Measurements from ENCODE around the gene HPD. TPM values are rescaled to one million over a fixed set of nuclear protein-coding genes. Genes with fewer than 3 reads are reported as not detected.

The HPD gene
- total RNA-seq, 1 donor from 2014 or later = 2.3 TPM

DNA sequence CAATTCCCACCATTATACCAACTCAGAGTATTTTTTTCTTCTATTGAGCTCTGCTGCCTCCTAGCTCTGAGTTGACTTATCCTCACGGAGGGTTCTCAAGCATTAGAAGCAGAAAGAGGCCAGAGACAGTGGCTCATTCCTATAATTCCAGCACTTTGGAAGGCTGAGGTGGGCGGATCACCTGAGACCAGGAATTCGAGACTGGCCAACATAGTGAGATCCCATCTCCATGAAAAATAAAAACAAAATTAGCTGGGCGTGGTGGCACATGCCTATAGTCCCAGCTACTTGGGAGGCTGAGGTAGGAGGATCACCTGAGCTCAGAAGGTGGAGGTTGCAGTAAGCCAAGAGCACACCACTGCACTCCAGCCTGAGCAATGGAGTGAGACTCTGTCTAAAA, 21.0 kb downstream of the HPD start:
- intact Hi-C loops (cut with DNase I) = loop anchor here (10.0 kb wide), 1 partner anchor 47 kb away; the partner anchor contains the start of gene PSMD9
- ATAC-seq (no peak), DNase-seq (ENCODE audit: missing footprints) (no peak)

DNA sequence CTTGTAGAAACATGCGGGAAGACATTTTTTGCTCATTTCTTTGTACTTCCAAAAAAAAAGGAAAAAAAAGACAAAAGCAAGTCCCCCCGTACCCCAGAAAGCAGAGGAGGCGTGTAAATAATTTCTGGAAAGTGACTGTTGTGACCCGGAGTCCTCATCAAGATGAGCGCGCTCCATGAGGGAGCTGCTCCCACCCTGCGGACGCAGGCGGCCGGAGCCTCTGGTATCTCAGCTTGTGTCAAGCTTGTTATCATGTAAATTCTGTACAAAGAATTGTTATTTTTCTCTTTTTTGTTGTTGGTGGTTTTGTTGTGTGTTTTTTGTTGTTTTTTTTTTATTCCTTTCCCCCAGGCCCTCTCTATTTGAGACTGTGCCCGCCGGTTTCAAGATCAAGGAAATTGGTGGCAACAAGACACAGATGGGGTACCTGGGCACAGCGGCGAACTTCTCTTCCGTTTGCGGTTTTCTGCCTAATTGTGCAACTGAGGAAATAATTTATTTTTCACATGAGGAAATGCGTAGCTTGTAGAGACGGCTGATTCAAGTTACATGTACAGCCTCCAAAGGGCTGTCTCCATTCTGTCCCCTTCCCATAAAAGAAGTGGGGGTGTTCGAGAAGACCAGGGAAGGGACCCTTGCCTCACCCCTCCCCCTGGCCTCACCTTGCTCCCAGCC, 27.0 kb downstream of the HPD start:
- DNase-seq (ENCODE audit: missing footprints) (no peak), ATAC-seq (no peak)
- intact Hi-C loops (cut with DNase I) = loop anchor here (10.0 kb wide), 1 partner anchor 53 kb away; the partner anchor contains the start of gene PSMD9

DNA sequence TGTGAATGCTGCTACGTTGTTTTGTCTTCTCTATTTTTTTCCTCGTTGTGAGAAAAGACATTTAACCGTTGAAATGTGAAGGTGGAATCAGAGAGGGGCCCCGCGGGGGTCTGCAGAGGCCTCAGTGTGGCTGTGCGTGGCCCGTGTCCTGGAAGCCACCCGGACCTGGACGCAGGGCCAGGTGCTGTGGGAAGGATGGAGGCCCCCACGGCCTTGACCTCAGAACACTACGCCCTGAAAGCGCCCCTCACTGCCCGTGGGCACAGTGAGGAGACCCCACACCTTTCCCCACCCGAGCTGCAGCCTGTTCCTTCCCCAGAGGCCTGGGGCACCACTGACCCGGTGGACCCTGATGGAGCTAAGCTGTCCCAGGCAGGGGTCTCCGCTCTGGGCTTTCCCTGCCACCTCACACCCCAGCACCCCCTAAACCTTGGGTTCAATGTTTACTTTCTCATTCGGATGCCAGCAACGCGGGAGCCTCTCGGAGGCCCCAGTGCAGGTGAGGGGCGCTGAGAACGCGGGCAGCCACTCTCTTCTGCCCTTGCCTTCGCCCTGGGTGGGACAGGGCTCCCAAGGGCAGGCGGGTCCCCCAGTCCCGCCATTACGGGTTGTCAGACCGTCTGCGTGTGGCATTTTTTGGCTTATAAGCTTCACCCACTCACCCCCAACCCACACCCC, 27.9 kb downstream of the HPD start:
- intact Hi-C loops (cut with DNase I) = loop anchor here (10.0 kb wide), 1 partner anchor 54 kb away; the partner anchor contains the start of gene PSMD9
- no peak for ATAC-seq
- DNase-seq (ENCODE audit: missing footprints) = no peak

DNA sequence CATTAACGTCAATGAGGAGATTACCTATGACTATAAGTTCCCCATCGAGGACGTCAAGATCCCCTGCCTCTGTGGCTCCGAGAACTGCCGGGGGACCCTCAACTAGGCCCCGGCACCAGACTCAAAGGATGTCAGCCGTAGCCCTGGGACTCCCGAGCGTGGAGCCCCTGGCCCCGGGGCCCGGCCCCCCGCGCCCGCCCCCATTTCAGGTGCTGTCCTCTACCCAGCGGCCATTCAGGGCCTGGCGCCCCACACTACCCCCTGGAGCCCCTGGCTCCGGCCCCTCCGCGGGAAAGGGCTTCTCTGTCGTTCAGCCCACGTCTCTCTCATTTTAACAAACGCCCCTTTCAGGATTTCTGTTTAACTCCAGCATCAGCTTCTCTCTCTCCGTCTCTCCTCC, 28.5 kb downstream of the HPD start:
- ATAC-seq = no peak

GRCh38 chr12:121829250-121829918, 29.3 kb downstream of the HPD start:
- intact Hi-C loops (cut with DNase I) = no loop called here
- ATAC-seq (no peak), DNase-seq (ENCODE audit: missing footprints) (no peak)

More for the DNA sequence above, 28.5 kb downstream of the HPD start:
- intact Hi-C loops (cut with DNase I) = loop anchor here (10.0 kb wide), 1 partner anchor 55 kb away; the partner anchor contains the start of gene PSMD9
- no peak for DNase-seq (ENCODE audit: missing footprints)

DNA sequence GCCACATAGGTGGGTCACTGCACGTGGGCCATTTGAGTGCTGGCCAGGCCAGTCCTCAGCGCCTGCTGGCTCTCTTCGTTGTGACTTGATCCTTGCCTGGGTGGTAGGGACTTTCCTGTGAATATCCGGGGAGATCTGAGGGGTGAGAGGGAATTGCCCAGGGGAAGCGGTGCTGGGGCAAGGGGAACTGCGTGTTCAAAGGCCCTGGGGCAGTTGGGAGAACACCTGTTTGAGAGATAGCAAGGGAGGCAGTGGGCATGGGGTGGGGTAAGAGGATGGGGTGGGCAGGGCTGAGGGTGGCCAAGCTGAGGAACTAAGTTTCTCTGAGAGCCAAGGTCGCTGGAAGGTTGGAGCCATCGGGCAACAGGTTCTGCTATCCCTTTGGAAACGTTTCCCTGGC, 29.8 kb downstream of the HPD start:
- ATAC-seq (no peak), DNase-seq (ENCODE audit: missing footprints) (no peak)
- intact Hi-C loops (cut with DNase I) = no loop called here

DNA sequence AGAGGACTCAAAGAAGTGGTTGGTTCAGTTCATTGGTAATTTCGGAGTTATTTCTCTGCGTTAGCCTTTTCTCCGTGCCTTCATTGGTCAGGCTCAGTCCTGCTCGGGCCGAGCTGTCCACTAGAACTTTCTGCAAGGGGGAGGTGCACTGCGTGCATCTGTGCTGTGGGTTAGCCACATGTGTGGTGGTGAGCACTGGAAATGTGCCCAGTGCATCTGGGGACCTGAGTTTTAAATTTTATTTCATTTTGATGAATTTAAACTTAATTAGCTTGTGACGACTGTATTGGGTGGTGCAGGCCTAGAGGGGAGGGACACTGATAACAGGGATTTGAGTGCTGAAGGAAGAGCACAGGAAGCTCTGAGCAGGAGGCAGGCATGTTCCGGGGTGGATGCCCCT, 30.4 kb downstream of the HPD start:
- intact Hi-C loops (cut with DNase I) = no loop called here
- ATAC-seq (no peak), DNase-seq (ENCODE audit: missing footprints) (no peak)

GRCh38 chr12:121827351-121828099, 31.1 kb downstream of the HPD start:
- no peak for ATAC-seq
- intact Hi-C loops (cut with DNase I) = no loop called here
- DNase-seq (ENCODE audit: missing footprints) = no peak

DNA sequence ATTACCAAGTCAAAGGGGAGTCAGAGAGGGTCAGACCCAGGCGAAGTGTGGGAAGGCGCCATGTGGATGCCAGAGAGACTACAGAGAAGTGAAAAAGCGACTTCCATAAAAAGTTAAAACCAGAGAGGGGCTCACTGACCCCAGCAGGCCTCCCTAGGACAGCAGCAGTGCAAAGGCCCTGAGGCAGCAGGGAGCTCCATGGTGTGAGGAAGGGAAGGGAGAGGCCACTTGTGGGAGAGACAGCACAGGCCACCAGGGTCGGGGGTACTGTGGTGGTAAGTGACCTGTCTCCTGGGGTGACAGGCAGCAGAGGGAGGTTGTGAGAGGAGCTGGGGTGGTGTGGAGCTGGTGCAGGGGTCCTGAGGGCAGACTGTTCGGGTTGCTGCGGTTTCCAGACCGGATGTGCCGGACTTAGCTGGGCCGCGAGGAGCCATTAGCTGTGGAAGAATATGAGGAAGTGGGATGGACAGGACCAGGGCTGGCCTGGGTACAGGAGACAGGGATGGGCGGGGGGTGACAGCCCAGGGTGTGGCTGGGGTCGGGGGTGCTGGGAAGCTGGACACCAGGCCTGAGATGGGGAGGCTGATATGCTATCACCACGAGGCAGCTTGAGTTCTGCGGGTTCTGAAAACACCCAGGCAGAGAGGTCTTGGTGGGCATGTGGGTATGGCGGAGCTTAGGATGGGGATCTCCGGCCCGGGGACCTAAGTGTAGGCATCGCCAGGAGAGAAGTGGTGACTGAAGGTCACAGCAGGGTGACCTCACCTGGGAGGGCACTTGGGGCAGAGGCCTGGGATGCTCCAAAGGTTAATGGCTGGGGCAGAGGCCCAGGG, 32.1 kb downstream of the HPD start:
- intact Hi-C loops (cut with DNase I) = no loop called here
- ATAC-seq = no peak
- DNase-seq (ENCODE audit: missing footprints) = no peak

DNA sequence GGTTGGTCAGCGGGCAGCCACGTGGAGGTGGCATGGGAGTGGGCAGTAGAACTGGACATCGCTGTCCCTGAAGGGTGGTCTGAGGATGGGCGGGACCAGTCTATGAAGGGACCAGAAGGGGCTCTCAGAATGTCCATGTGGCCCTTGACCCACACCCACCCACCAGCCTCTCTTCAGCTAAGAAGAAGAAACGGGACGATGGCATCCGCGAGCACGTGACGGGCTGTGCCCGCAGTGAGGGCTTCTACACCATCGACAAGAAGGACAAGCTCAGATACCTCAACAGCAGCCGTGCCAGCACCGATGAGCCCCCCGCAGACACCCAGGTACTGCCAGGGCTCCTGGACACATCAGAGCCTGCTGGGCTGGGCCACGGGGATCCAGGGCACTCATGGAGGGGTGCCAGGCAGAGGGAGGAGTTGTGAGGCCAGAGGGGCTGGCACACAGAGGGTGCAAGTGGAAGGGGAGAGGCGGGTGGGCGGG, 33.6 kb downstream of the HPD start:
- intact Hi-C loops (cut with DNase I) = no loop called here
- DNase-seq (ENCODE audit: missing footprints) = no peak
- no peak for ATAC-seq

GRCh38 chr12:121823727-121824115, 34.9 kb downstream of the HPD start:
- DNase-seq (ENCODE audit: missing footprints) (no peak), ATAC-seq (no peak)
- intact Hi-C loops (cut with DNase I) = no loop called here

DNA sequence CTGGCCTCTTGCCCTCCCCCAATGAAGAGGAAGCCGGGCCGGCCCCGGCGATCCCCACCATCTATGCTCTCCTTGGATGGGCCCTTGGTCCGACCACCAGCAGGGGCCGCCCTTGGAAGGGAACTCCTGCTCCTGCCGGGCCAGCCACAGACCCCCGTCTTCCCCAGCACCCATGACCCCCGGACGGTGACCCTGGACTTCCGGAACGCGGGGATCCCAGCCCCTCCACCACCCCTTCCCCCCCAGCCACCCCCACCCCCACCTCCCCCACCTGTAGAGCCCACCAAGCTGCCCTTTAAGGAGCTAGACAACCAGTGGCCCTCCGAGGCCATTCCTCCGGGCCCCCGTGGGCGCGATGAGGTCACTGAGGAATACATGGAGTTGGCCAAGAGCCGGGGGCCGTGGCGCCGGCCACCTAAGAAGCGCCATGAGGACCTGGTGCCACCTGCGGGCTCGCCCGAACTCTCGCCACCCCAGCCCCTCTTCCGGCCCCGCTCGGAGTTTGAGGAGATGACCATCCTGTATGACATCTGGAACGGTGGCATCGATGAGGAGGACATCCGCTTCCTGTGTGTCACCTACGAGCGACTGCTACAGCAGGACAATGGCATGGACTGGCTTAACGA, 35.4 kb downstream of the HPD start:
- no peak for ATAC-seq
- intact Hi-C loops (cut with DNase I) = no loop called here
- peak; percentile 42 for DNase-seq (ENCODE audit: missing footprints)

- peak; percentile 28 for DNase-seq (ENCODE audit: missing footprints)
- no peak for ATAC-seq
- intact Hi-C loops (cut with DNase I) = no loop called here
Measured at GRCh38 chr12:121822393-121823100, 36.1 kb downstream of the HPD start.

DNA sequence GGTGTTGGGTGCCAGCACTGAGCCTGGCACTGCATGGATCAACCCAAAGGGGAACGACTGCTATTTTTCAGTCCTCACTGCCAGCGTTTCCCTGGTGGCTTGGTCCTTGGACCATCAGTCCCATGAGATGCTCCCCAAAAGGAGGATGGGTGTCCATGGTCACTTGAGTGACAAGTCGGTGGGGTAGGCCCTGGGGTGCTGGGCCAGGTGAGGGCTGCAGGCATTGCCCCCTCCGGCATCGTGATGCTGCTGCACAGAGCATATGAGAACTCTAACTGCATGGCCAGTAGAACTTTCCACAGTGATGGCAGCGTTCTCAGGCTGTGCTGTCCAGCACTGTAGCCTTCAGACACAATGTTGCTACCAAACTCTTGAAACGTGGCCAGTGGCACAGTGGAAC, 38.6 kb downstream of the HPD start:
- ATAC-seq (no peak), DNase-seq (ENCODE audit: missing footprints) (no peak)
- intact Hi-C loops (cut with DNase I) = no loop called here

DNA sequence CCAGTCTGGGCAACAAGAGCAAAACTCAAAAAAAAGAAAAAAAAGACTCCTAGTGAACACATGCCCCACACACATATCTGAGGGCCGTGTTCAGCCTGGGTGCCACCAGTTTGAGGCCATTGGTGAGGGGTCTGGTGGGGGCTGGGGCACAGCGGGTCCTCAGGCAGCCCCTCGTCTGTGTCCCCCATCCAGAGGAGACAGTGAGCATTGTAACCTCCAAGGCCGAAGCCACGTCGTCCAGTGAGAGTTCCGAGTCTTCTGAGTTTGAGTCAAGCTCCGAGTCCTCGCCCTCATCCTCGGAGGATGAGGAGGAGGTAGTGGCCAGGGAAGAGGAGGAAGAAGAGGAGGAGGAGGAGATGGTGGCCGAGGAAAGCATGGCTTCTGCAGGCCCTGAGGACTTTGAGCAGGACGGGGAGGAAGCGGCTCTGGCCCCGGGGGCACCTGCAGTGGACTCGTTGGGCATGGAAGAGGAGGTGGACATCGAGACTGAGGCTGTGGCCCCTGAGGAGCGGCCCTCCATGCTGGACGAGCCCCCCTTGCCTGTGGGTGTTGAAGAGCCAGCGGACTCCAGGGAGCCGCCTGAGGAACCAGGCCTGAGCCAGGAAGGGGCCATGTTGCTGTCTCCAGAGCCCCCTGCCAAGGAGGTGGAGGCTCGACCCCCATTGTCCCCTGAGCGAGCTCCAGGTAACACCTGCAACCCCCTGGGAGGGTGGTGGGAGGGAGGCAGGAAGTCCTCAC, 39.3 kb downstream of the HPD start:
- ATAC-seq = no peak
- intact Hi-C loops (cut with DNase I) = no loop called here
- DNase-seq (ENCODE audit: missing footprints) = no peak

DNA sequence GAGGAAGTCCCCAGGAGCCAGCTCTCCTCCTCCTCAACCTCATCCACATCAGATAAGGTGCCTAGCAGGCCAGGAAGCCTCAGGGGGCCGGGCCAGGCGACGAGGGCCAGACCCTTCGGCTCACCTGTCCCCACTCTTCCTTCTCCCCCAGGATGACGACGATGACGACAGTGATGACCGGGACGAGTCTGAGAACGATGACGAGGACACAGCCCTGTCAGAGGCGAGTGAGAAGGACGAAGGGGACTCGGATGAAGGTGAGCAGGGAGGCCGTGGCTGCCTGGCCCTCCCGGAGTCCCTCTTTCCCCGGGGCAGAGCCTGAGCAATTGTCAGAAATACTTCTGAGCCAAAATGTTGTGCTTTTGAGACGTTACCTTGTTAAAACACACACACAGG, 41.0 kb downstream of the HPD start:
- intact Hi-C loops (cut with DNase I) = no loop called here
- DNase-seq (ENCODE audit: missing footprints) = no peak
- ATAC-seq = no peak
